NCI-H345 (cell line): ENCODE measurements around the gene POU6F2.

Experiments used
- DNase-seq: peaks from one replicate; lab custom pipeline; 2025; lab: John Stamatoyannopoulos, UW

Gene POU6F2

DNA sequence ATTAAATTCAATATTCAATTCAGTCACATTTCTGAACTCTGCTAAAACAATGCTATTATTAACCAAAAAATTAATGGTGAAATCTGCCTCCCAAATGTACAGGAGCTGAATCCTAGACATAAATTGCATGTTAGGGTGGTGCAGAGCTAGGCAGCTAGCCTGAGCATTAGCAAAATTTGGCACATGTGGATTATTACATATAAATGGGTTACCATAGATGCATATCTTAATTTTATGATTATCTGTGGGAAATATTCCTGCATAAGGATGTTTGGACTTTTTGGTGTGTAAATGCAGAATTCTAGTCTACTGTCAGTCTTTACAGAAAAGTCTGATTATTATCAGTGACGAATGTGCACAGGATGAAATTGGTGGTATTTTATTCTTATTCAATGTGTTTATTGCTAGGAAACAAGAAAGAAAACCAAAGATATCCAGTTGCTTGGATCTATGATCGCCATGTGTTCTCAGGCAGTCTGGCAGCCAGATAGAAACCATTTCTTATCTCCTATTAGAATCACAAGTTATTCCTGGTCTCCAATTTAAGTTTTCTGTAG, 150.7 kb downstream of the POU6F2 start:
- DNase-seq = no peak

GRCh38 chr7:39130274-39130673, 152.6 kb downstream of the POU6F2 start:
- peak; percentile 28 for DNase-seq

DNA sequence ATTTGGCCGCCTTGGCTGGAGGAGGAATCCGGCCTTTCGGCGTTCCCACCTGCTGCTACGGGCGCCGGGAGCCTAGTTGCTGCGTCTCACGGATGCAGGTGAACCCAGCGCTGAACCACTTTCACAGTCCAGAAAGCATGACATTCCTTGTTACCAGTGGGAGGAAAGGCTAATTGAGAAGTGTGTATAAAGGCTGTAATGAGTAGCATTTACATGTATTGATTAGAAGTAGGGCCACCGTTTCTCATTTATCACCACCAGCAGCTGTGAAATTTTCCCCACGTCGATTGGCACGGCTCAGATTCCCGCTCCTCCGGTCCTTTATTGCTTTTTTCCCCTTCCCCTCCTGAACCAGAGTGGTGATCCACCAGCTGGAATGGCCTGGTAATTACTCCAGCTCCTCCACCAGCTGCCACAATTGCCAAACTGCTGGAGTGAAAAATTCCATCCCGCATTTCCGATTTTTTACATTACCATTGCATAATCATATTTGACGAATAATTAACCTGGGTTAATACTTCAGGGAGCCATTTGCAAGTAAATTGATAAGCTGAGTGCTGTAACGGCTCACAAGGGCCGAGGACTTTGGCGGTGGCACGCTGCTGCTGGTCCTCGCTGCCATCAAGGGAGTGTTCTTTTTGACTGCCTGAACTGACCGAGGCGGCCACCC, 153.3 kb downstream of the POU6F2 start:
- DNase-seq = peak; percentile 47

GRCh38 chr7:39132306-39132705, 154.6 kb downstream of the POU6F2 start:
- no peak for DNase-seq

DNA sequence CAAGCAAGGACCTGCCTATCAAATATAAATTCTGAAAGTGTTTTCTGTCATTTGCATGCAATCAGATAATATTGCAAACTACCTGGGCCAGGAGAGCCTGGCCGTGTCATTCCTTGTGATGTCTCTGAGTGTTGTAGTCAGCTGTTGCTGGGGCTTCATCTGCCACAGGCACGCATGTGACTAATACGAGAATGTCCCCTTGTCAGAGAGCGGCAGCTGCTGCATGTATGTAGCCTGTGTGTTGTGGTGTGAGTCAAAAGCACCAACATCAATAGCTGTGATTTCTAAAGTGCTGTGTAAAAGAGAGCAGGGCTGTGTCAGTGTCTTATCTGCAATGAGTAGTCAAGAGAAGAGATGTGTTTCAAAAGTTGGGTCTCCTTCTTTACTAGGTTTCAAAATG, 155.4 kb downstream of the POU6F2 start:
- no peak for DNase-seq

- no peak for DNase-seq
These were observed 159.8 kb downstream of the POU6F2 start for GRCh38 chr7:39137480-39137879.

- DNase-seq = no peak
These were observed 165.0 kb downstream of the POU6F2 start for GRCh38 chr7:39142750-39143149.

DNA sequence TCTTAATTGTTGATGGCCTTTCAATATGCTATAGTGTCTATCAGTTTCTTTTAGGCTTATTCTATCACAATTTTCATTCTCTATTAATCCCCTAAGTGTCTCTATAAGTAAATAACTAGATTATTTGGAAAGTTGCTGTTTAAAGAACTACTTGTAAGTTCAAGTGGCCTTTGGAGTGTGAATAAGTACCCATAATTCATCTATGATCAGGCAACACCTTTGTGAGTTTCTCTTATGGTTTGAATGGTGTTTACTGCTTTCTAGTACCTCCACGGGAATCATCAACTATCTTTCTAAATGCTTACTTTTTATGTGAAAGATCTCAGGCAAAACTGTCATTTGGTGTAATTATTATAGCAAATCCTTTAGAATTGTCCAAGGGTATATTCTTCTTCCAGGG, 166.7 kb downstream of the POU6F2 start:
- no peak for DNase-seq

DNA sequence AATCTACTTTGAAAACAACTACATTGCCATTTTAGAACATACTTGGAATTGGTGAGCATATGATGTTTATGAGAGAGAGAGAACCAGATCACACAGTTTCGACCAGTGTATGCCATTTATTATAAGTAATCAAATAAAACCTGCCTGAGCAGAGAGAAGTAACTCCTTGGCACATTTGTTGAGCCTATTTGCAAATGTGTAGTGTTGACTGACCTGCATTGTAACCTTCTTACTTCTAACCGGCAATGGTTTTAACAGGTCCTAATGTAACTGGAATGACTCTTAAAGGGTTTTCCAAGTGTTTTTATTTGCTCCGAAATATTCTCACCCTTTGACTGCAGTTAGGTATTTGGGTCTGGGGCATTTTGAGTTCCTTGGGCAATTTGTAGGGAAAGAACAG, 167.6 kb downstream of the POU6F2 start:
- DNase-seq = no peak

GRCh38 chr7:39145935-39146334, 168.2 kb downstream of the POU6F2 start:
- no peak for DNase-seq

GRCh38 chr7:39152701-39153100, 175.0 kb downstream of the POU6F2 start:
- no peak for DNase-seq

GRCh38 chr7:39153113-39153512, 175.4 kb downstream of the POU6F2 start:
- no peak for DNase-seq

DNA sequence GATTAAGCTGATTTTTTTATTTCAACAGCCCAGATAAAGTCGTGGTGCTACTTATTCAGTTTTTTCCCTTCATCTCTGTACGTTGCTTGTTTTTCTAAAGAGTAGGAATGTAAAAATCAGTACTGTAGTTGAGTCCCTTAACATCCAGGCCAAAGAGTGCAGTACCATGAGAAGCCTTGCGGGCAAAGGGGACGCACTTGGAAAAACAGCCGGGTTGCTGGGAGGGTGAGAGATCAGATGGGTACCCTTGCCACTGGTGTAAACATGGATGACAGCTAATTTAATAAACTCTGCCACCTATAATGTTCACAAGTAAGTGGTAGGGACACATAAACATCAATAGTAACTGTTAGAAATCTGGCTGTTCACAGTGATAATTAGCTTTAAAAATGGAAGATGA, 175.9 kb downstream of the POU6F2 start:
- DNase-seq = no peak

DNA sequence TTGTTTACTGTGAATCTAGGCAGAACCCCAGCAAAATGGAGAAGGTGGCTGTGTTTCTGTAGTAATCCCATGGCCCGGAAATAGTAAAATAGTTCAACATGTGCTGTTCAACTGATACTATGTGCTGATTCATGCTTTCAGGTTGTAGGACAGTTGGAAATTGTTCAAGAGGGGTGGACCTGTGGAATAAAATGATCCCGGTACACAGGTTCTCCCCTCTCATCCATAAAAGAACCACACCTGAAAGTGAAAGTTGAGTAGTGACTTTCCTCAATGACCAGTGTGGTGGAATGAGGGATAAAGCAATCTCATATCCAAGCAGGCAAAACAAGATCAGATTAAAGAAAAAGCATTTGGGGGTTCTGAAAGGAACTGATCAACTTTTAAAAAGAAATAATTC, 177.1 kb downstream of the POU6F2 start:
- no peak for DNase-seq

GRCh38 chr7:39158367-39158766, 180.7 kb downstream of the POU6F2 start:
- no peak for DNase-seq

- no peak for DNase-seq
These were observed 184.2 kb downstream of the POU6F2 start for GRCh38 chr7:39161903-39162302.

- DNase-seq = no peak
These were observed 187.2 kb downstream of the POU6F2 start for GRCh38 chr7:39164887-39165286.

DNA sequence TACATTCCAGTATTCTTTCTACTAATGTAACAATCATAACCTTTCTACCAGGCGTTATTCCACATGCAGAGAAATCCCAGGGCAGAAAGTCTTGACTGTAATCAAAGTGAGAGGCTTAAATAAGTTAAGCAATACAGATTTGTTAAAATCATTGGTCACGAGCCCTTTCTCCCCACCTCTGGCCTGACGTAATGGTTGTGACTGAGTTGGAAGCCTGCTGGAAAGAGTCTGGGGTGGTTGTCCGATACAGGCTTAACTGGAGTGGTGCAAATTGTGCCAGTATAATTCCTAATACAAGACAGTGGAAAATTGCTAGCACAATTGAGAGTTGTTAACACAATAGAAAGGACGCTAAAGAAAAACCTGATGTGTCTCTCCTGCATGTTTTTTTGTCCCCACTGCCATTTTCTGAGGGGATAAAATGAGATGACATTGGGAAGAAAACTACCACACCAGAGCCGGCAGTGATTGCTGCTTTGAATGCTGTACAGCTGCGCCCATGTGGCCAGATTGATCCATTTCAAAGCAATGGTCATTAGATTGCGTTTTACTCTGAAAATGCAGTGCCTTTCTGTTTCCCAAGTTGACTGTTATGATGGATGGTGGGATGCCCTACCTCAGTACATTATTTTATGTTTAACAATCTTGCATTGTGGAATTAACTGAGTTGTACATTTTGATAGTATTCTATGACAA, 190.8 kb downstream of the POU6F2 start:
- DNase-seq = no peak

- no peak for DNase-seq
These were observed 194.4 kb downstream of the POU6F2 start for GRCh38 chr7:39172137-39172536.

- no peak for DNase-seq
These were observed 203.7 kb downstream of the POU6F2 start for GRCh38 chr7:39181398-39181797.

GRCh38 chr7:39183796-39184195, 206.1 kb downstream of the POU6F2 start:
- no peak for DNase-seq

DNA sequence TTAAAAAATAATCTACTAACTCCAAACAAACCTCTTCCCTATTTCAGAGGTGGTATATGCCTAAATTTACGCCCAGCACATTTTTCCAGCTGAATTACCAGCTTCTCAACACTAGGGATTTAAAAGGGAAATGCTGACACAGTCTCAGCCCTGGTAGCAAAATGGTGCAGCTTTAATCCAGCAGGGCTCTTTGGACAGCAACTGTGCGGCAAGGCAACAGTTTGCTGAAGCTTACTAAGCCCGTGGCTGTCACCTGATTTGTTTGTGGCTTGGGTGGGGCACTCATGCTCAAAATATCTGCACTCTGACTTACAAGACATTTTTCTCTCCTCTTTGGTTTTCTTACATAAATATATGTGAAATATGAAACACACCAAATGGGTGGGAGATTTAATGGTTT, 206.7 kb downstream of the POU6F2 start:
- no peak for DNase-seq

DNA sequence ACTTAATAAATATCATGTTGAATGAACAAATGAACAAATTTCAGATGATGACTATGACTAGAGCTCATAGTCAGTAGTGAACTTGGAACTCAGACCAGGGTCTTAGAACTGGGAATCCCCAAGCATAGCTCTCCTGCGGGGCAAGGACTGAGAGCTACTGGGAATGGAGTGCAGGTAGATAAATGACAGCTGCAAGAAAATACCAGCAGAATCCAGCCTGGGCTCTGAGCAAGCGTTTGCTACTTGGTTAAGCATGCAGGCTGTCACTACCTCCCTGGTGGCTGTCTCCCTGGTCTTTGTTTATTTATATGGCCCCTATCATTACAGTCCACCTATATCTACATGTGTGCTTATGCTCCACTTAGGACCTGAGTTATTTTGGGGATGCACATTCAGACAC, 208.4 kb downstream of the POU6F2 start:
- no peak for DNase-seq

GRCh38 chr7:39186671-39187070, 209.0 kb downstream of the POU6F2 start:
- DNase-seq = no peak
